K562 (cell line): ENCODE results near the gene RNF41. TPM values are rescaled to one million over a fixed set of nuclear protein-coding genes. Genes with fewer than 3 reads are reported as not detected.

Experiments used
- ATAC-seq: fragments of 200-7000 bp; cut with Tn5 transposase; 3 replicates; pipeline ENCODE4 v1.9.1; 2020; ENCODE audit warnings: moderate library complexity
- BruUV-seq: library from RNA; stranded (reverse); fragments of 400-500 nt; replicated peaks from 2 replicates; lab custom pipeline; 2021; lab: Mats Ljungman, UMichigan
- CTCF ChIA-PET: fragments of 300-600 bp; formaldehyde crosslinking; extraction: SDS; loops from one replicate; lab custom pipeline; 2021; ENCODE audit warnings: low intra/inter-chr PET ratio; lab: Yijun Ruan, JAX
- POLR2A ChIA-PET: fragments of 300-600, 350-650 bp; sonication (Branson Sonifier 250); formaldehyde crosslinking; extraction: SDS; loops from one replicate; lab custom pipeline; 2021; ENCODE audit warnings: antibody characterized with exemption, inconsistent platforms; lab: Yijun Ruan, JAX
- DNase-seq, 4 experiments: peaks; one replicate each; pipeline versions ENCODE4 v3.0.0 to v3.0.0-alpha.2; 2011 to 2018; ENCODE audit warnings: low spot score in 3 of 4, mixed read lengths in 3 of 4; ENCODE audit errors: extremely low read depth in 1 of 4
- FAIRE-seq: peaks from 2 replicates; lab custom pipeline; 2011; peaks lifted over from hg19 to GRCh38; lab: Jason Lieb, UNC
- H2AFZ ChIP-seq: 2 replicates; pipeline ENCODE4 v1.6.0; 2011; ENCODE audit warnings: low read depth, low read length, control low read depth, inconsistent platforms
- H3K27ac ChIP-seq: fragments of 200-600 bp; 3 replicates; pipeline ENCODE4 v1.8.0; 2011; ENCODE audit warnings: low read depth, mild to moderate bottlenecking, control low read depth, inconsistent platforms, low read length, moderate library complexity, mixed read lengths; ENCODE audit errors: extremely low read depth
- H3K27me3 ChIP-seq, 2 experiments: fragments of 300-600 bp in 1 of 2; 2 replicates in 1 of 2; 3 replicates in 1 of 2; pipeline versions ENCODE4 v1.6.0 to v1.8.0; 2011; ENCODE audit warnings: inconsistent platforms in 2 of 2, low read length in 2 of 2, mild to moderate bottlenecking in 1 of 2, mixed read lengths in 1 of 2, moderate library complexity in 1 of 2; ENCODE audit not compliant: control insufficient read depth in 2 of 2, insufficient read depth in 2 of 2
- H3K36me3 ChIP-seq: fragments of 300-600 bp; 3 replicates; pipeline ENCODE4 v1.8.0; 2011; ENCODE audit warnings: mild to moderate bottlenecking, low read length, inconsistent platforms; ENCODE audit not compliant: control insufficient read depth, insufficient read depth
- H3K4me1 ChIP-seq, 2 experiments: fragments of 200-600 bp in 1 of 2; replicated peaks in 1 of 2; 2 replicates in 1 of 2; 3 replicates in 1 of 2; pipeline versions ENCODE4 v1.5.1 to v1.8.0; 2011; ENCODE audit warnings: inconsistent platforms in 2 of 2, low read length in 2 of 2, mild to moderate bottlenecking in 1 of 2, mixed read lengths in 1 of 2, moderate library complexity in 1 of 2; ENCODE audit not compliant: control insufficient read depth in 2 of 2, insufficient read depth in 2 of 2
- H3K4me2 ChIP-seq: 2 replicates; pipeline ENCODE4 v1.6.1; 2011; ENCODE audit warnings: low read length, control low read depth, inconsistent platforms, mixed read lengths; ENCODE audit not compliant: insufficient read depth
- H3K4me3 ChIP-seq: fragments of 200-600 bp; sonication (generic), shearing (Covaris generic); 2 replicates; pipeline ENCODE4 v1.5.1; 2016; ENCODE audit warnings: control low read depth, inconsistent platforms
- H3K79me2 ChIP-seq: fragments of 200-600 bp; 3 replicates; pipeline ENCODE4 v1.8.0; 2011; ENCODE audit warnings: low read length, inconsistent platforms; ENCODE audit not compliant: control insufficient read depth, insufficient read depth
- H3K9ac ChIP-seq, 2 experiments: 2 replicates each; pipeline versions ENCODE4 v1.6.0 to v1.6.1; 2011; ENCODE audit warnings: low read depth in 2 of 2, low read length in 2 of 2, control low read depth in 1 of 2, inconsistent platforms in 1 of 2, mild to moderate bottlenecking in 1 of 2, mixed read lengths in 1 of 2; ENCODE audit not compliant: insufficient read depth in 1 of 2
- H3K9me1 ChIP-seq: one replicate; pipeline ENCODE4 v1.6.0; 2011; ENCODE audit warnings: inconsistent platforms, mild to moderate bottlenecking, low read length, moderate library complexity; ENCODE audit not compliant: control insufficient read depth, insufficient read depth
- H3K9me3 ChIP-seq: replicated peaks from 2 replicates; pipeline ENCODE4 v1.5.1; 2011; ENCODE audit warnings: low read depth, low read length, inconsistent platforms; ENCODE audit not compliant: control insufficient read depth, insufficient read depth
- H4K20me1 ChIP-seq: replicated peaks from 2 replicates; pipeline ENCODE4 v1.6.1; 2011; ENCODE audit warnings: low read length, inconsistent platforms, mixed read lengths; ENCODE audit not compliant: control insufficient read depth, insufficient read depth
- ADNP ChIP-seq: fragments of 200-800 bp; sonication (Bioruptor generic); IDR thresholded peaks from 2 replicates; pipeline ENCODE4 v1.6.1; 2016; ENCODE audit warnings: missing genetic modification characterization, missing compliant biosample characterization
- ARHGAP35 ChIP-seq: fragments of 450-650 bp; IDR thresholded peaks from 2 replicates; pipeline ENCODE4 v1.6.1; 2018; ENCODE audit not compliant: partially characterized antibody
- BMI1 ChIP-seq: fragments of 150-350 bp; IDR thresholded peaks from 2 replicates; pipeline ENCODE4 v1.6.1; 2014; ENCODE audit warnings: low read length
- BRF1 ChIP-seq: IDR thresholded peaks from 3 replicates; pipeline ENCODE4 v1.6.1; 2011; ENCODE audit warnings: borderline replicate concordance, mild to moderate bottlenecking; ENCODE audit not compliant: insufficient read length; ENCODE audit errors: extremely low read depth
- CCAR2 ChIP-seq: fragments of 200-400 bp; formaldehyde crosslinking; IDR thresholded peaks from 2 replicates; pipeline ENCODE4 v1.6.1; 2017; ENCODE audit warnings: mild to moderate bottlenecking, low read depth, low read length
- DIDO1 ChIP-seq: fragments of 450-650 bp; IDR thresholded peaks from 2 replicates; pipeline ENCODE4 v1.6.1; 2016; ENCODE audit warnings: low read depth, missing biosample characterization, missing genetic modification characterization
- ELF4 ChIP-seq: fragments of 450-650 bp; formaldehyde crosslinking; IDR thresholded peaks from 2 replicates; pipeline ENCODE4 v1.4.0; 2022; ENCODE audit warnings: missing genetic modification characterization
- FOXJ3 ChIP-seq: sonication (generic); formaldehyde crosslinking; IDR thresholded peaks from 2 replicates; pipeline ENCODE4 v1.4.0; 2020; ENCODE audit warnings: mild to moderate bottlenecking, missing genetic modification reagents
- KDM2B ChIP-seq: fragments of 250-450 bp; sonication (Bioruptor Pico); IDR thresholded peaks from 2 replicates; pipeline ENCODE4 v1.8.0; 2021; ENCODE audit warnings: mild to moderate bottlenecking, moderate library complexity
- MYNN ChIP-seq, 2 experiments: sonication (generic); formaldehyde crosslinking in 1 of 2; IDR thresholded peaks; 2 replicates each; pipeline versions ENCODE4 v1.5.0 to v1.6.1; 2016 to 2020; ENCODE audit warnings: antibody characterized with exemption in 1 of 2, missing genetic modification reagents in 1 of 2
- NR1H2 ChIP-seq: sonication (generic); formaldehyde crosslinking; IDR thresholded peaks from 2 replicates; pipeline ENCODE4 v1.4.0; 2020; ENCODE audit warnings: mild to moderate bottlenecking, missing genetic modification reagents
- POLR2AphosphoS5 ChIP-seq: IDR thresholded peaks from 2 replicates; pipeline ENCODE4 v1.6.1; 2011; ENCODE audit warnings: mild to moderate bottlenecking, low read depth, low read length, moderate library complexity; ENCODE audit not compliant: control insufficient read depth, insufficient read depth
- PTTG1 ChIP-seq: fragments of 450-650 bp; IDR thresholded peaks from 2 replicates; pipeline ENCODE4 v1.6.1; 2016; ENCODE audit warnings: low read depth, mild to moderate bottlenecking, missing genetic modification characterization, missing compliant biosample characterization
- RBFOX2 ChIP-seq: fragments of 200-400 bp; formaldehyde crosslinking; IDR thresholded peaks from 2 replicates; pipeline ENCODE4 v1.6.1; 2017; ENCODE audit warnings: low read depth, mild to moderate bottlenecking, low read length, moderate library complexity
- RBM17 ChIP-seq: fragments of 200-400 bp; formaldehyde crosslinking; IDR thresholded peaks from 2 replicates; pipeline ENCODE4 v1.6.1; 2017; ENCODE audit warnings: low read depth, mild to moderate bottlenecking, low read length, borderline replicate concordance
- SP1 ChIP-seq: sonication (generic); formaldehyde crosslinking; IDR thresholded peaks from 2 replicates; pipeline ENCODE4 v1.8.1; 2022; ENCODE audit warnings: mild to moderate bottlenecking, missing genetic modification reagents
- TRIM24 ChIP-seq, 2 experiments: fragments of 450-650 bp; IDR thresholded peaks; 2 replicates each; pipeline ENCODE4 v1.6.1; 2016
- ZNF124 ChIP-seq: sonication (generic); formaldehyde crosslinking; IDR thresholded peaks from 2 replicates; pipeline ENCODE4 v1.8.1; 2022; ENCODE audit warnings: missing genetic modification reagents
- ZNF140 ChIP-seq: fragments of 250-450 bp; sonication (Bioruptor Pico); IDR thresholded peaks from 2 replicates; pipeline ENCODE4 v1.8.0; 2021; ENCODE audit warnings: moderate library complexity, mild to moderate bottlenecking, inconsistent platforms
- ZNF280B ChIP-seq: fragments of 250-450 bp; sonication (Bioruptor Pico); IDR thresholded peaks from 2 replicates; pipeline ENCODE4 v1.5.1; 2021; ENCODE audit warnings: mild to moderate bottlenecking
- WGBS: fragments of 100-300 bp; shearing (Covaris generic); methylation state at CpG from one replicate; pipeline ENCODE4 v1.1.6; 2016; ENCODE audit warnings: low coverage, mixed read lengths; ENCODE audit not compliant: insufficient coverage; ENCODE audit errors: missing lambda C conversion rate; 5-methylcytosine and 5-hydroxymethylcytosine counted together
- in situ Hi-C: fragments of 300-500 bp; cut with MboI; formaldehyde crosslinking; loops from 4 replicates; pipeline ENCODE4 v1.15.0; 2018; ENCODE audit warnings: inconsistent platforms, mixed read lengths
- intact Hi-C: fragments of 100-400 bp; cut with micrococcal nuclease; formaldehyde crosslinking; loops from 2 replicates; pipeline ENCODE4 v1.14.2; 2022
- polyA plus RNA-seq, 8 experiments: library from polyadenylated mRNA; depleted of rRNA in 4 of 8; stranded (reverse) in 5 of 8; unstranded in 3 of 8; fragments of >200 nt; fragmentation: Nextera tagmentation in 2 of 8; fragmentation: Illumina TruSeq in 1 of 8; extraction: Ambion mirVana in 2 of 8; extraction: Trizol in 1 of 8; gene quantifications; 2 replicates each; pipeline versions ENCODE4 v1.2.1 to v1.2.3, GENCODE V29; 2011 to 2014; ENCODE audit warnings: inconsistent platforms in 1 of 8, missing spikeins in 1 of 8
- total RNA-seq, 7 experiments: library from RNA; depleted of rRNA in 6 of 7; stranded (reverse); fragments of >200 nt in 6 of 7; fragmentation: Illumina TruSeq in 2 of 7; extraction: Trizol in 2 of 7; gene quantifications; 2 replicates each; pipeline versions ENCODE4 v1.2.1 to v1.2.3, GENCODE V29; 2011 to 2021; ENCODE audit warnings: low replicate concordance in 1 of 7
- TF ChIP-seq, protein P1 (sequence below): fragments of 450-650 bp; formaldehyde crosslinking; conservative IDR thresholded peaks from 2 replicates; pipeline ENCODE4 v1.4.0; 2022; ENCODE audit warnings: mild to moderate bottlenecking, missing genetic modification characterization

The RNF41 gene
- total and polyA plus RNA-seq, 9 of the 15 experiments (the other 6 are each of a cell fraction or from before 2014, with no cell fraction given), result 28.2 to 46.8 (median 33.8) TPM

DNA sequence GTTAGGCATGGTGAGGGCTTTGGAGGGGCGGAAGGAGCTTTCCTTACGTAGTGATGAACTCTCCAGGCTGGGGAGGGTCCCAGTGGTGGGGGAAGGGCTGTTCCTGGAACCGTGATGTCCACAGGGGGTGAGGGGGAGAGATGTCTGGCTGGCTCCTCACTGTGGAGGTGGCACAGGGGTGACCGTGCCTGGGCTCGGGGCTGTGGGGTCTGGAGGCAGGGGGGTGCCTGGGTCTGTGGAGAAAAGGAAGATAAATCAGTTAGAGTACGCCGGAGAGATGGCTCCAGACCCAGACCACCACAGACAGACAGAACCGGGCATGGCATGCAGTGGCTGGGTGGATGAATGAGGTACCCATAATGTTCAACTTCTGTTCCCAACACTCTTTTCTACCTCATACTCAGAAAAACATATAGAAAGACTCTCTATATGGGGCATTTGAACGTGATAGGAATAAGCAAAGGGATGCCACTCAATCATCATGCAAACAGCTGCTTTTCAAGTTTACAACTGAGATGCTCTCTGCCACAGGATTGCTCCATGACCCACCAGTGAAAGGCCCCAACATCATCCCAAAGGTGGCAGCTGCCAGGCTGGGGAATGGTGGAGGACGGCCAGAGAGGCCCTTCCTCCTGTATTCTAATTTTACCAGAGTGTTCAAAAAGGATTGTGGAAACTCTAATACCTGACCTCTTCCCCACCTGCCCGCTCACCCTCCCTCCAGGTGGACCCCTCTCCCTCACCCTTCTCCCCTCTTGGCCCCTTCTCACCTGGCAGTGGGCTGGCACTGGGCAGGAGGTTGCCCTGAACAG, 58.0 kb downstream of the RNF41 start:
- intact Hi-C loops, result no loop called here
- ATAC-seq (peak; percentile 1; the same call in 2 of the 3 replicates), DNase-seq (no peak), FAIRE-seq (no peak)
- in situ Hi-C loops, result no loop called here
- no TSS peak for BruUV-seq
- Histone ChIP-seq H3K79me2 (peaks cover 25% of the 10 kb centered on the region), H4K20me1 (peaks cover 34% of the 10 kb centered on the region), H3K9me1 (peaks cover 3% of the 10 kb centered on the region), H3K9me3 (no peaks in the 10 kb centered on the region), H3K27ac (no peak overlapping the region), H3K4me2 (no peak overlapping the region), H3K4me1 (peaks cover 8 to 25% of the 10 kb centered on the region in 2 experiments; a peak in 4 of 5 replicates), H2AFZ (no peak overlapping the region), H3K4me3 (no peak overlapping the region), H3K9ac (no peak overlapping the region), H3K27me3 (no peaks in the 10 kb centered on the region), H3K36me3 (peaks cover 92% of the 10 kb centered on the region)
- CTCF ChIA-PET, result interaction anchor here (0.6 kb wide), 1 partner anchor 191 kb away, joined by 7 read pairs; no protein-coding TSS in a partner anchor
- 87% methylated on average over 9 of the region's 11 CpGs for WGBS
- POLR2A ChIA-PET, result interaction anchor here (0.7 to 8.9 kb wide), 16 partner anchors 10 to 139 kb away, joined by 3 to 124 read pairs (median 8); partner anchors contain the start of genes ESYT1, MYL6B, RNF41 and RPL41
- TF ChIP-seq DIDO1 (no peak), BRF1 (no peak), RBM17 (no peak), ZNF140 (CRISPR knock-in tag) (no peak), ZNF124 (CRISPR knock-in tag) (no peak), BMI1 (no peak), ELF4 (CRISPR knock-in tag) (0 out of 2 replicates have a peak, but pooled peaks have one; percentile 5), SP1 (CRISPR knock-in tag) (peak; percentile 32), MYNN (IDR thresholded peaks at IDR 0.05) (peak; percentile 25; the same call in 1 of the 2 replicates), MYNN (CRISPR knock-in tag; IDR thresholded peaks at IDR 0.05) (no peak), ADNP (tag) (no peak), TRIM24 (IDR thresholded peaks at IDR 0.05) (no peak), POLR2AphosphoS5 (0 out of 2 replicates have a peak, but pooled peaks have one; percentile 50), FOXJ3 (no peak), NR1H2 (CRISPR knock-in tag) (no peak), RBFOX2 (peak; percentile 59), ARHGAP35 (no peak), PTTG1 (tag) (no peak), ZNF280B (CRISPR knock-in tag) (no peak), CCAR2 (no peak), KDM2B (CRISPR knock-in tag) (no peak)
- TF ChIP-seq, protein P1, sequence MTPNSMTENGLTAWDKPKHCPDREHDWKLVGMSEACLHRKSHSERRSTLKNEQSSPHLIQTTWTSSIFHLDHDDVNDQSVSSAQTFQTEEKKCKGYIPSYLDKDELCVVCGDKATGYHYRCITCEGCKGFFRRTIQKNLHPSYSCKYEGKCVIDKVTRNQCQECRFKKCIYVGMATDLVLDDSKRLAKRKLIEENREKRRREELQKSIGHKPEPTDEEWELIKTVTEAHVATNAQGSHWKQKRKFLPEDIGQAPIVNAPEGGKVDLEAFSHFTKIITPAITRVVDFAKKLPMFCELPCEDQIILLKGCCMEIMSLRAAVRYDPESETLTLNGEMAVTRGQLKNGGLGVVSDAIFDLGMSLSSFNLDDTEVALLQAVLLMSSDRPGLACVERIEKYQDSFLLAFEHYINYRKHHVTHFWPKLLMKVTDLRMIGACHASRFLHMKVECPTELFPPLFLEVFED (CRISPR knock-in tag), result peak; percentile 90
